Fibroblast of pulmonary artery (primary cell): ENCODE measurements around the gene ZBTB7B.

ENCODE experiments used
- DNase-seq: peaks from one replicate; pipeline ENCODE4 v3.0.0-alpha.2; 2010; ENCODE audit warnings: low read depth
- H3K4me3 ChIP-seq: replicated peaks from 2 replicates; pipeline ENCODE4 v1.5.1; 2011; ENCODE audit warnings: low read depth, mild to moderate bottlenecking, control low read depth, low read length, moderate library complexity
- TF ChIP-seq, protein P1 (sequence below): IDR thresholded peaks from 2 replicates; pipeline ENCODE4 v1.5.1; 2011; ENCODE audit warnings: mild to moderate bottlenecking, control low read depth, low read length, inconsistent platforms; ENCODE audit errors: missing control alignments

Gene ZBTB7B

DNA sequence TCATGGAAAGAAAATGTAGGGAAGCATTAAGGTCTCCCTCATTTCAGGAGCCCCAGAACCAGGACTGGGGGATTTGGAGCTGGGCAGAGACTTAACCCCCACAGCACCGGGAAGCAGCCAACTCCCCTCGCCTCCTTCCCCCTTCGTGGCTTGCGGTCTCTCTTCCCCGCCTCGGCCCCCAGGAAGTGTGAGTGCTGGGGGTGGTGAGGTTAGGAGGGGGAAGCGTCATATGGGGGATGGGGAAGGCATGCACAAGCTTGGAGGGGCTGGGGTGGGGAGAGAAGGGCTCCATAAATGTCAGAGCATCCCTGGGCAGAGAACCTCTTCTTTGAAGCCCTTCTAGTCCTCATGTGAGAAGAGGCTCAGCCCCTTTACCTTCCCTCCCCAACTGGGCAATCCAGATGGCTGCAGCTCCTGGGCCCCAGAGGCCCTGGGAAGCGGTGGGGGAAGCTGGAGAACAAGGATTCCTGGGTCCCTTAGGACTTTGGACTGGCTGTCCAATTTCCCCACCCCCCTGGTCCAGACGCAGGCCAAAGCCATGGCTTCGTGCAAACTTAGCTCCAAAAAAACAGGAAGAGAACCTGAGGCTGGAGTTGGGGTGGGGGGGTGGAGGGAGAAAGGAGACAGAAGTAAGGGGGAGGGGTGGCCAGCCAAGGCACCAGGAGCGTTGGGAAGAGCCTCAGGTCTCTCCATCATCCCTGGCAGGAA lies 7.8 kb downstream of the ZBTB7B start:
- no peak overlapping the region for H3K4me3 ChIP-seq
- DNase-seq: no peak
- TF ChIP-seq, protein P1, sequence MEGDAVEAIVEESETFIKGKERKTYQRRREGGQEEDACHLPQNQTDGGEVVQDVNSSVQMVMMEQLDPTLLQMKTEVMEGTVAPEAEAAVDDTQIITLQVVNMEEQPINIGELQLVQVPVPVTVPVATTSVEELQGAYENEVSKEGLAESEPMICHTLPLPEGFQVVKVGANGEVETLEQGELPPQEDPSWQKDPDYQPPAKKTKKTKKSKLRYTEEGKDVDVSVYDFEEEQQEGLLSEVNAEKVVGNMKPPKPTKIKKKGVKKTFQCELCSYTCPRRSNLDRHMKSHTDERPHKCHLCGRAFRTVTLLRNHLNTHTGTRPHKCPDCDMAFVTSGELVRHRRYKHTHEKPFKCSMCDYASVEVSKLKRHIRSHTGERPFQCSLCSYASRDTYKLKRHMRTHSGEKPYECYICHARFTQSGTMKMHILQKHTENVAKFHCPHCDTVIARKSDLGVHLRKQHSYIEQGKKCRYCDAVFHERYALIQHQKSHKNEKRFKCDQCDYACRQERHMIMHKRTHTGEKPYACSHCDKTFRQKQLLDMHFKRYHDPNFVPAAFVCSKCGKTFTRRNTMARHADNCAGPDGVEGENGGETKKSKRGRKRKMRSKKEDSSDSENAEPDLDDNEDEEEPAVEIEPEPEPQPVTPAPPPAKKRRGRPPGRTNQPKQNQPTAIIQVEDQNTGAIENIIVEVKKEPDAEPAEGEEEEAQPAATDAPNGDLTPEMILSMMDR: no peak

DNA sequence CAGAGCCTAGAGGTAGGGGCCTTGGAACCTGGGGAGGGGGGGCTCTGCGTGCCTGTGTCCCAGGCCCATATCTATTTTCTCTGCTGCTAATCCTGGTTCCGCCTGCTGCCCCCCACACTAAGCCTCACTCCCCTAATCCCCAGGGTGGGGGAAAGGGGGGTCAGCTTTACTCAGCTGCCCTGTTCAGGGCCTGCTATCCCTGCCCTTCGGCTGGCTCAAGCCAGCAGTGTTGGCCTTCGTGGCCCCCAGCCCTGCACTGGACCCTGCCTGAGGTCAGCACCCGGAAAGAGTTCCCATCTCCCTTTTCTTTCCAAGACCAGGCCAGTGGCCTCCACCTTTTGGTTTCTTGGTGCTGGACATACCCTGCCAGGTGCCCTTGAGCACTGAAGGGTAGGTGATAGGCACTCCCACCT lies 8.4 kb downstream of the ZBTB7B start:
- TF ChIP-seq, protein P1: no peak
- no peak for DNase-seq
- no peak overlapping the region for H3K4me3 ChIP-seq

DNA sequence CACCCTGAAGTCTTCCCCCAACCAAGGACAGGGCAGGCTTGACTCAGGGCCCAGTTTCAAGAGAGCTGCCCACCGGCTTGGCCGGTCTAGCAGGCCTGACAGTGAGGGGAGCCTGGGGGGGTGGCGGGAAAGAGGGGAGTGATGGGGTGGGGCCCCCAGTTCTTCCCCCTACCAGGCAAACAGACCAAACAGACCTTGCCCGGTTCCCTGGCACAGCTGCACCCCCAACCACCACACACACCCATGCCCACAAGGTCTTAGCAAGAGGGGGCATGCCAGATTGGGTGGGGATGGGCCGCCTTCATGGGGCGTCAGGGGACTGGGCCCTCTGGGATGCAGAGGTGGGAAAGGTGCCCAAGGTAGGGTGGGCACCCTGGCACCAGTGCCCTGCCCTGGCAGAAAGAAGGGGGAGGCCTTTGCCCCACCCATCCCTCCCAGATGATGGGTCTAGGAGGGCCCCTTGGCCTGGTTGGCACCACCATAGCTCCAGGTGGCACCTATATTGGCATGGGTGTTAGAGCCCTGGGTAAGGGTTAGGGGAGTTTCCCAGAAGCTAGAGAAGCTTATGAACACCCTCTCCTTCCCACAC lies 8.9 kb downstream of the ZBTB7B start:
- TF ChIP-seq, protein P1: no peak
- H3K4me3 ChIP-seq: no peak overlapping the region
- no peak for DNase-seq

DNA sequence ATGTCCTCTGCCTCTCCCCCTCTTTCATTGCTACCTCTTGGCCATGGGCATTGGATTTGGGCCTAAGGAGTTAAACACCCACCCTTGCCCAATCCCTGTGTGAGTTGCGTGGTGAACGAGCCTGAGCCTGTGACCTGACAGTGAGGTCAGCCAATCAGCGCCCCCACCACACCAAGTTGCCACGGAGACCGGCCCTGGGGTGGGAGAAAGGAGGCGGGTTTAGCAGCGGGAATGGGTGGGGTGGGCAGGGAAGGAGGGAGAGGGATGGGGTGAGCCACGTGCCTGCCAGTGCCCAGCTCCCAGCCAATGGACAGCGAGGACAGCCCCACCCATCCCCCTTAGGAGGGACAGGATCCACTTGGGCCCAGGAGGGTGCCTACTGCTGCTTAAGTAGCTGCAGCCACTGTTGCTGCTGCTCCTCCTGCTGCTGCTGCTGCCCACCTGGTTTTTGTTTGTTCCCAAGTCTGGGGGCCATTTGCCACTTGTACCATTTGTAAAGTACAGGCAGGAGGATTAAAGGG lies 9.5 kb downstream of the ZBTB7B start:
- peak; percentile 39 for DNase-seq
- TF ChIP-seq, protein P1: no peak
- no peak overlapping the region for H3K4me3 ChIP-seq

DNA sequence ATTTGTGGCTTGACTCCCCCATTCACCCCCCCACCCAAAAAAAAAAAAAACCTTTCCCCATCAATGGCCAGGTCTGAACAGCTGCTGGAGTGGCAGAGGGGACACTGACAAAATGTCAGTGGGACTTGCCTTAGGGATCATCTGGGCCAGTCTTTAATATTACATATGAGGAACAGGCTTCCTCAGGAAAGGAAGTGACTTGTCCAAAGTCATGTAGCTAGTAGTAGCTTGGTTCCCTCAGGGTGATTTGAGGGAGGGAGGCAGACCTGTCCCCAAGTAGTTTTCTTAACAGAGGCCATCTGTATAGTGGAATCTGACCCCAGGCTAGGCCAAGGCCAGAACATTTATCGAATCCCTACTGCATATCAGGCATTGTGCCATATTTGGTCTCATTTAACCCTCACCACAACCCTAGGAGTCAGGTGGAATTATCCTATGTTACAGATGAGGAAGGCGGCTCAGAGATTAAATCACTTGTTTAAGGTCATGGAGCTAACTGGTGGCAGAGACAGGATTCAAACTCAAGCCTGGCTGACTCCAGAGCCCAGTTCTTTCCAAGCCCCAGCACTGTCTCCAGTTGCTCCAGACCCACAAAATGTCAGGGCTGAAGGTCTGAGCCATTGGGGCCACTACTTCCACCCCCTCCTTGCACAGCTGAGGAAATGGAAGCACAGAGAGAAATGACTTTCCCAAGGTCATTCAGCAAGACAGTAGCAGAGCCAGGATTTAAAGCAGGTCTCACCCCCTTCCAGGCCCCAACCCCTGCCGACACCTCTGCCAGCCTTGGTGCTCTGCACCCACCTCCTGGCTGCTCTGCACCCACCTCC lies 10.4 kb downstream of the ZBTB7B start:
- TF ChIP-seq, protein P1: no peak
- H3K4me3 ChIP-seq: no peak overlapping the region
- no peak for DNase-seq

DNA sequence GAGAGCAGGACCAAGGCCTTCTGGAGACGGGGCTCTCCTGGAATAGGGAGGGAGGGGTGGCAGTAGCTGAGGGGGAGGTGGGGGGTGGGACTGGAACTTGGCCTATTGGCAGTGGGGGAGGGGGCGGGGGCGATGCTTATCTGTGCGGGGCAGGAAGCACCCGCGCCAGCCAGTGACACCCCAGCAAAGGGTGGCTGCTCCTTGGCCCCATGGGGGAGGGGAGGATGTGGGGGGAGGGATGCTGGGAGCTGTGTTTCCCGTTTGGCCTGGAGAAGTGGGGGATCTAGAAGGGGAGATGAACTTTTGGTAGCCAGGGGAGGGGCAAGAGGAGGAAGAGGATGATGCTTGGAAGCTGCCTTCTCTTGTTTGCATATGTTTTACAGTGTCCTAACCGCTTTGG lies 11.0 kb downstream of the ZBTB7B start:
- H3K4me3 ChIP-seq: no peak overlapping the region
- DNase-seq: no peak
- TF ChIP-seq, protein P1: no peak
